H9 (cell line): ENCODE data around the gene DAZAP2. TPM values are rescaled to one million over a fixed set of nuclear protein-coding genes. Genes with fewer than 3 reads are reported as not detected.

ENCODE experiments used
- DNase-seq: peaks from one replicate; pipeline ENCODE4 v3.0.0-alpha.2; 2017
- H2AFZ ChIP-seq: one replicate; pipeline ENCODE4 v1.6.1; 2013; ENCODE audit warnings: mild to moderate bottlenecking, low read length, control low read depth, moderate library complexity
- H2AK5ac ChIP-seq: 2 replicates; pipeline ENCODE4 v1.6.1; 2013; ENCODE audit warnings: low read length, control low read depth, mixed read lengths; ENCODE audit not compliant: insufficient read length
- H2BK120ac ChIP-seq: one replicate; pipeline ENCODE4 v1.6.1; 2013; ENCODE audit warnings: low read depth, mild to moderate bottlenecking, low read length, control low read depth, inconsistent platforms; ENCODE audit not compliant: poor library complexity, severe bottlenecking
- H2BK12ac ChIP-seq: 2 replicates; pipeline ENCODE4 v1.6.1; 2013; ENCODE audit warnings: low read length, control low read depth, mixed read lengths, low read depth; ENCODE audit not compliant: insufficient read length
- H2BK15ac ChIP-seq: 2 replicates; pipeline ENCODE4 v1.6.1; 2013; ENCODE audit warnings: low read depth, low read length, control low read depth
- H2BK20ac ChIP-seq: one replicate; pipeline ENCODE4 v1.6.1; 2013; ENCODE audit warnings: low read depth, mild to moderate bottlenecking, low read length, control low read depth, inconsistent platforms; ENCODE audit not compliant: poor library complexity, severe bottlenecking
- H2BK5ac ChIP-seq: 2 replicates; pipeline ENCODE4 v1.6.1; 2013; ENCODE audit warnings: low read length, control low read depth, mixed read lengths; ENCODE audit not compliant: insufficient read length
- H3K14ac ChIP-seq: 2 replicates; pipeline ENCODE4 v1.6.1; 2013; ENCODE audit warnings: low read length, control low read depth; ENCODE audit not compliant: insufficient read depth
- H3K18ac ChIP-seq: 2 replicates; pipeline ENCODE4 v1.6.1; 2013; ENCODE audit warnings: low read depth, mild to moderate bottlenecking, mixed read lengths, low read length, control low read depth; ENCODE audit not compliant: insufficient read length
- H3K23ac ChIP-seq: 2 replicates; pipeline ENCODE4 v1.6.1; 2013; ENCODE audit warnings: low read length, control low read depth, mixed read lengths, low read depth; ENCODE audit not compliant: insufficient read length
- H3K23me2 ChIP-seq: 2 replicates; pipeline ENCODE4 v1.6.1; 2013; ENCODE audit warnings: low read depth, mild to moderate bottlenecking, mixed read lengths, low read length, control low read depth; ENCODE audit not compliant: insufficient read length, poor library complexity, severe bottlenecking
- H3K27ac ChIP-seq: 2 replicates; pipeline ENCODE4 v1.5.1; 2013; ENCODE audit warnings: low read length, control low read depth, mixed read lengths, low read depth; ENCODE audit not compliant: insufficient read length
- H3K27me3 ChIP-seq: 2 replicates; pipeline ENCODE4 v1.6.1; 2013; ENCODE audit warnings: low read length, control low read depth, inconsistent platforms; ENCODE audit not compliant: insufficient read depth
- H3K4ac ChIP-seq: 2 replicates; pipeline ENCODE4 v1.6.1; 2013; ENCODE audit warnings: low read depth, mild to moderate bottlenecking, control low read depth, inconsistent platforms, low read length, moderate library complexity
- H3K4me1 ChIP-seq: 2 replicates; pipeline ENCODE4 v1.6.1; 2013; ENCODE audit warnings: low read length, control low read depth, inconsistent platforms; ENCODE audit not compliant: insufficient read depth
- H3K4me2 ChIP-seq: 2 replicates; pipeline ENCODE4 v1.6.1; 2013; ENCODE audit warnings: low read length, control low read depth, mixed read lengths; ENCODE audit not compliant: insufficient read length, insufficient read depth
- H3K56ac ChIP-seq: 2 replicates; pipeline ENCODE4 v1.6.1; 2013; ENCODE audit warnings: low read depth, mild to moderate bottlenecking, mixed read lengths, low read length, control low read depth; ENCODE audit not compliant: insufficient read length
- H3K79me1 ChIP-seq: 2 replicates; pipeline ENCODE4 v1.6.1; 2013; ENCODE audit warnings: low read depth, mild to moderate bottlenecking, moderate library complexity, low read length, control low read depth, inconsistent platforms; ENCODE audit not compliant: insufficient read depth, poor library complexity, severe bottlenecking
- H3K79me2 ChIP-seq: 2 replicates; pipeline ENCODE4 v1.6.1; 2013; ENCODE audit warnings: low read length, control low read depth, inconsistent platforms; ENCODE audit not compliant: insufficient read depth
- H3K9ac ChIP-seq: 2 replicates; pipeline ENCODE4 v1.6.1; 2013; ENCODE audit warnings: low read length, control low read depth, mixed read lengths; ENCODE audit not compliant: insufficient read length; ENCODE audit errors: extremely low read depth
- H3K9me3 ChIP-seq: one replicate; pipeline ENCODE4 v1.6.1; 2013; ENCODE audit warnings: low read depth, low read length, inconsistent platforms; ENCODE audit not compliant: control insufficient read depth
- H3T11ph ChIP-seq: one replicate; pipeline ENCODE4 v1.6.1; 2013; ENCODE audit warnings: mild to moderate bottlenecking, low read length, control low read depth, inconsistent platforms
- H4K20me1 ChIP-seq: one replicate; pipeline ENCODE4 v1.6.1; 2013; ENCODE audit not compliant: control insufficient read depth, insufficient read length, insufficient read depth
- H4K5ac ChIP-seq: 2 replicates; pipeline ENCODE4 v1.6.1; 2013; ENCODE audit warnings: low read depth, mild to moderate bottlenecking, mixed read lengths, low read length, control low read depth; ENCODE audit not compliant: insufficient read length
- H4K8ac ChIP-seq: replicated peaks from 2 replicates; pipeline ENCODE4 v1.6.1; 2013; ENCODE audit warnings: low read length, control low read depth, mixed read lengths, low read depth; ENCODE audit not compliant: insufficient read length
- H4K91ac ChIP-seq: 2 replicates; pipeline ENCODE4 v1.6.1; 2013; ENCODE audit warnings: low read depth, mild to moderate bottlenecking, moderate library complexity, mixed read lengths, low read length, control low read depth; ENCODE audit not compliant: insufficient read length
- H3K27ac Mint-ChIP-seq, 3 experiments: 2 replicates in 2 of 3; 3 replicates in 1 of 3; pipeline ENCODE4 v1.8.0; 2020 to 2021; ENCODE audit warnings: mixed read lengths in 3 of 3, mild to moderate bottlenecking in 1 of 3, moderate library complexity in 1 of 3
- H3K27me3 Mint-ChIP-seq: 2 replicates; pipeline ENCODE4 v1.8.0; 2021; ENCODE audit warnings: low read depth, mild to moderate bottlenecking, moderate library complexity, mixed read lengths
- H3K36me3 Mint-ChIP-seq, 3 experiments: 2 replicates in 2 of 3; 3 replicates in 1 of 3; pipeline ENCODE4 v1.8.0; 2020 to 2021; ENCODE audit warnings: low read depth in 3 of 3, mixed read lengths in 3 of 3; ENCODE audit not compliant: insufficient read depth in 1 of 3
- H3K4me1 Mint-ChIP-seq, 2 experiments: 2 replicates each; pipeline ENCODE4 v1.8.0; 2020; ENCODE audit warnings: mixed read lengths in 2 of 2
- H3K4me3 Mint-ChIP-seq, 2 experiments: 2 replicates in 1 of 2; 3 replicates in 1 of 2; pipeline ENCODE4 v1.8.0; 2020 to 2021; ENCODE audit warnings: mild to moderate bottlenecking in 2 of 2, mixed read lengths in 2 of 2, moderate library complexity in 1 of 2
- H3K9me3 Mint-ChIP-seq, 2 experiments: 2 replicates in 1 of 2; 3 replicates in 1 of 2; pipeline ENCODE4 v1.8.0; 2020; ENCODE audit warnings: mild to moderate bottlenecking in 2 of 2, mixed read lengths in 2 of 2, moderate library complexity in 1 of 2
- WGBS: extraction: QIAGEN DNeasy Blood & Tissue Kit; methylation state at CpG from one replicate; pipeline ENCODE4 v1.1.7; 2013; ENCODE audit warnings: missing lambda C conversion rate, low lambda C conversion rate, mixed read lengths; ENCODE audit not compliant: insufficient read length; ENCODE audit errors: extremely low coverage; 5-methylcytosine and 5-hydroxymethylcytosine counted together
- total RNA-seq: library from RNA; stranded (reverse); gene quantifications from 2 replicates; pipeline ENCODE4 v1.2.1, GENCODE V29; 2021
- TF ChIP-seq, protein P1 (sequence below): fragments of 200-600 bp; sonication (generic); conservative IDR thresholded peaks from 3 replicates; pipeline ENCODE4 v1.8.0; 2021; ENCODE audit warnings: antibody characterized with exemption, mild to moderate bottlenecking

DAZAP2 gene
- total RNA-seq, 1 experiment from 2014 or later, result 23.6 TPM

DNA sequence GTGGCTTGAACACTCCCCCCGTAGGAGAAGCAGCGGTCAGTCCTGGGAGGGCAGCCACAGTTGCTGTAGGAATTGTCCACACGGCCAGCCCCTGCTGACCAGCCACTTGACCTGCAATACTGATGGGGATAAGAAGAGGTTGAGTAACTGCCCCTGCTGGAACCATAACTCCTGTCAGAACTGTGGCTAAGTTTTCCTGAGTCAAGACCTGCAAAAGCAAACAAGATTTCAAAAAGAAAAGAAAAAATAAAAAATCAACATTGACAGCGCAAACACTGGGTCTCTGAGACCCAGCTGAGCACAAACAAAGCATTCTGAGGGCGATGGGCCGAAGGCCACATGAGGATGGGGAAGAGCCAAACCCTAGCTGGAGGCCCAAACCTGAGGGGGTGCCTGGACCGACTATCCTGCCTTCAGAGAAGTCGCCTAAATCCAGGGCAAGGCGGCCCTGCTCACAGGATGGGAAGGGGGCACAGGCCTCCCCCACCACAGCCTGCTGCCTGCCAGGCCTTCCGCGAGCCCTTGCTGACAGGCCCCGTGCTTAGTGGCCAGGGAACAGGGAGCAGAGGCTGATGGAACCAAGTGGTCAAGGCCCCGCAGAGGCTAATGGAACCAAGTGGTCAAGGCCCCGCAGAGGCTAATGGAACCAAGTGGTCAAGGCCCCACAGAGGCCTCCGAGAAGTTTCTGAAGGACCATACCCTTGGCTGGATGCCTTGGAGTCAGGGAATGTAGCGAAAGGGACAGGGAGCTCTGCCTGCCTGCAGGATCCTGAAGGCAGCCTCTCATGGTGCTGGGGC lies 39.9 kb upstream of the DAZAP2 start:
- DNase-seq, result no peak

More for the DNA sequence above, 39.9 kb upstream of the DAZAP2 start:
- Histone ChIP-seq H3K27me3 (no peaks in the 10 kb centered on the region), H3T11ph (no peak overlapping the region), H4K20me1 (no peaks in the 10 kb centered on the region), H3K56ac (no peak overlapping the region), H3K79me1 (no peaks in the 10 kb centered on the region), H2BK5ac (no peak overlapping the region), H3K14ac (no peak overlapping the region; the same call in 1 of the 2 replicates), H4K5ac (no peak overlapping the region), H3K9me3 (no peaks in the 10 kb centered on the region), H2AK5ac (no peak overlapping the region), H3K4ac (no peak overlapping the region), H2BK15ac (no peak overlapping the region), H2BK20ac (no peak overlapping the region), H2AFZ (no peak overlapping the region), H2BK12ac (no peak overlapping the region), H3K4me1 (no peaks in the 10 kb centered on the region; the same call in 1 of the 2 replicates), H3K23me2 (no peaks in the 10 kb centered on the region), H3K9ac (no peak overlapping the region), H3K4me2 (no peak overlapping the region), H4K8ac (no peak overlapping the region), H2BK120ac (no peak overlapping the region), H3K79me2 (no peaks in the 10 kb centered on the region), H3K18ac (no peak overlapping the region), H4K91ac (no peak overlapping the region), H3K23ac (no peak overlapping the region), H3K27ac (no peak overlapping the region)
- Mint-ChIP-seq H3K4me1 (no peaks in the 10 kb centered on the region), H3K27me3 (peaks cover 1% of the 10 kb centered on the region; the same call in 1 of the 2 replicates), H3K4me3 (no peak overlapping the region), H3K9me3 (no peaks in the 10 kb centered on the region), H3K36me3 (peaks cover 0 to 4% (median 1%) of the 10 kb centered on the region in 3 experiments; a peak in 3 of 7 replicates), H3K27ac (no peak overlapping the region; a peak in 1 of 7 replicates)
- TF ChIP-seq, protein P1, sequence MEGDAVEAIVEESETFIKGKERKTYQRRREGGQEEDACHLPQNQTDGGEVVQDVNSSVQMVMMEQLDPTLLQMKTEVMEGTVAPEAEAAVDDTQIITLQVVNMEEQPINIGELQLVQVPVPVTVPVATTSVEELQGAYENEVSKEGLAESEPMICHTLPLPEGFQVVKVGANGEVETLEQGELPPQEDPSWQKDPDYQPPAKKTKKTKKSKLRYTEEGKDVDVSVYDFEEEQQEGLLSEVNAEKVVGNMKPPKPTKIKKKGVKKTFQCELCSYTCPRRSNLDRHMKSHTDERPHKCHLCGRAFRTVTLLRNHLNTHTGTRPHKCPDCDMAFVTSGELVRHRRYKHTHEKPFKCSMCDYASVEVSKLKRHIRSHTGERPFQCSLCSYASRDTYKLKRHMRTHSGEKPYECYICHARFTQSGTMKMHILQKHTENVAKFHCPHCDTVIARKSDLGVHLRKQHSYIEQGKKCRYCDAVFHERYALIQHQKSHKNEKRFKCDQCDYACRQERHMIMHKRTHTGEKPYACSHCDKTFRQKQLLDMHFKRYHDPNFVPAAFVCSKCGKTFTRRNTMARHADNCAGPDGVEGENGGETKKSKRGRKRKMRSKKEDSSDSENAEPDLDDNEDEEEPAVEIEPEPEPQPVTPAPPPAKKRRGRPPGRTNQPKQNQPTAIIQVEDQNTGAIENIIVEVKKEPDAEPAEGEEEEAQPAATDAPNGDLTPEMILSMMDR, result no peak
- WGBS, result no CpG with 5 or more reads among the region's 16 CpGs
